K562 (cell line): ENCODE results near the gene LTBP1. TPM values are rescaled to one million over a fixed set of nuclear protein-coding genes. Genes with fewer than 3 reads are reported as not detected.

ENCODE experiments used
- ATAC-seq: fragments of 200-7000 bp; cut with Tn5 transposase; 3 replicates; pipeline ENCODE4 v1.9.1; 2020; ENCODE audit warnings: moderate library complexity
- BruUV-seq: library from RNA; stranded (reverse); fragments of 400-500 nt; replicated peaks from 2 replicates; lab custom pipeline; 2021; lab: Mats Ljungman, UMichigan
- CTCF ChIA-PET: fragments of 300-600 bp; formaldehyde crosslinking; extraction: SDS; loops from one replicate; lab custom pipeline; 2021; ENCODE audit warnings: low intra/inter-chr PET ratio; lab: Yijun Ruan, JAX
- POLR2A ChIA-PET: fragments of 300-600, 350-650 bp; sonication (Branson Sonifier 250); formaldehyde crosslinking; extraction: SDS; loops from one replicate; lab custom pipeline; 2021; ENCODE audit warnings: antibody characterized with exemption, inconsistent platforms; lab: Yijun Ruan, JAX
- DNase-seq, 4 experiments: peaks; one replicate each; pipeline versions ENCODE4 v3.0.0 to v3.0.0-alpha.2; 2011 to 2018; ENCODE audit warnings: low spot score in 3 of 4, mixed read lengths in 3 of 4; ENCODE audit errors: extremely low read depth in 1 of 4
- FAIRE-seq: peaks from 2 replicates; lab custom pipeline; 2011; peaks lifted over from hg19 to GRCh38; lab: Jason Lieb, UNC
- H2AFZ ChIP-seq: 2 replicates; pipeline ENCODE4 v1.6.0; 2011; ENCODE audit warnings: low read depth, low read length, control low read depth, inconsistent platforms
- H3K27ac ChIP-seq: fragments of 200-600 bp; 3 replicates; pipeline ENCODE4 v1.8.0; 2011; ENCODE audit warnings: low read depth, mild to moderate bottlenecking, control low read depth, inconsistent platforms, low read length, moderate library complexity, mixed read lengths; ENCODE audit errors: extremely low read depth
- H3K27me3 ChIP-seq, 2 experiments: fragments of 300-600 bp in 1 of 2; 2 replicates in 1 of 2; 3 replicates in 1 of 2; pipeline versions ENCODE4 v1.6.0 to v1.8.0; 2011; ENCODE audit warnings: inconsistent platforms in 2 of 2, low read length in 2 of 2, mild to moderate bottlenecking in 1 of 2, mixed read lengths in 1 of 2, moderate library complexity in 1 of 2; ENCODE audit not compliant: control insufficient read depth in 2 of 2, insufficient read depth in 2 of 2
- H3K36me3 ChIP-seq: fragments of 300-600 bp; 3 replicates; pipeline ENCODE4 v1.8.0; 2011; ENCODE audit warnings: mild to moderate bottlenecking, low read length, inconsistent platforms; ENCODE audit not compliant: control insufficient read depth, insufficient read depth
- H3K4me1 ChIP-seq, 2 experiments: fragments of 200-600 bp in 1 of 2; replicated peaks in 1 of 2; 2 replicates in 1 of 2; 3 replicates in 1 of 2; pipeline versions ENCODE4 v1.5.1 to v1.8.0; 2011; ENCODE audit warnings: inconsistent platforms in 2 of 2, low read length in 2 of 2, mild to moderate bottlenecking in 1 of 2, mixed read lengths in 1 of 2, moderate library complexity in 1 of 2; ENCODE audit not compliant: control insufficient read depth in 2 of 2, insufficient read depth in 2 of 2
- H3K4me2 ChIP-seq: 2 replicates; pipeline ENCODE4 v1.6.1; 2011; ENCODE audit warnings: low read length, control low read depth, inconsistent platforms, mixed read lengths; ENCODE audit not compliant: insufficient read depth
- H3K4me3 ChIP-seq: fragments of 200-600 bp; sonication (generic), shearing (Covaris generic); 2 replicates; pipeline ENCODE4 v1.5.1; 2016; ENCODE audit warnings: control low read depth, inconsistent platforms
- H3K79me2 ChIP-seq: fragments of 200-600 bp; 3 replicates; pipeline ENCODE4 v1.8.0; 2011; ENCODE audit warnings: low read length, inconsistent platforms; ENCODE audit not compliant: control insufficient read depth, insufficient read depth
- H3K9ac ChIP-seq, 2 experiments: 2 replicates each; pipeline versions ENCODE4 v1.6.0 to v1.6.1; 2011; ENCODE audit warnings: low read depth in 2 of 2, low read length in 2 of 2, control low read depth in 1 of 2, inconsistent platforms in 1 of 2, mild to moderate bottlenecking in 1 of 2, mixed read lengths in 1 of 2; ENCODE audit not compliant: insufficient read depth in 1 of 2
- H3K9me1 ChIP-seq: one replicate; pipeline ENCODE4 v1.6.0; 2011; ENCODE audit warnings: inconsistent platforms, mild to moderate bottlenecking, low read length, moderate library complexity; ENCODE audit not compliant: control insufficient read depth, insufficient read depth
- H3K9me3 ChIP-seq: replicated peaks from 2 replicates; pipeline ENCODE4 v1.5.1; 2011; ENCODE audit warnings: low read depth, low read length, inconsistent platforms; ENCODE audit not compliant: control insufficient read depth, insufficient read depth
- H4K20me1 ChIP-seq: replicated peaks from 2 replicates; pipeline ENCODE4 v1.6.1; 2011; ENCODE audit warnings: low read length, inconsistent platforms, mixed read lengths; ENCODE audit not compliant: control insufficient read depth, insufficient read depth
- BMI1 ChIP-seq: fragments of 150-350 bp; IDR thresholded peaks from 2 replicates; pipeline ENCODE4 v1.6.1; 2014; ENCODE audit warnings: low read length
- CTBP1 ChIP-seq: fragments of 450-650 bp; IDR thresholded peaks from 2 replicates; pipeline ENCODE4 v1.6.1; 2016; ENCODE audit warnings: borderline replicate concordance
- PHB2 ChIP-seq: fragments of 450-650 bp; IDR thresholded peaks from 2 replicates; pipeline ENCODE4 v1.6.1; 2017; ENCODE audit warnings: low read depth
- ZBTB34 ChIP-seq: fragments of 250-450 bp; sonication (Bioruptor Pico); IDR thresholded peaks from 2 replicates; pipeline ENCODE4 v1.8.0; 2021; ENCODE audit warnings: mild to moderate bottlenecking, moderate library complexity
- ZC3H4 ChIP-seq: sonication (generic); formaldehyde crosslinking; IDR thresholded peaks from 2 replicates; pipeline ENCODE4 v1.9.0; 2021; ENCODE audit warnings: missing genetic modification reagents, borderline replicate concordance
- ZNF124 ChIP-seq: sonication (generic); formaldehyde crosslinking; IDR thresholded peaks from 2 replicates; pipeline ENCODE4 v1.8.1; 2022; ENCODE audit warnings: missing genetic modification reagents
- WGBS: fragments of 100-300 bp; shearing (Covaris generic); methylation state at CpG from one replicate; pipeline ENCODE4 v1.1.6; 2016; ENCODE audit warnings: low coverage, mixed read lengths; ENCODE audit not compliant: insufficient coverage; ENCODE audit errors: missing lambda C conversion rate; 5-methylcytosine and 5-hydroxymethylcytosine counted together
- in situ Hi-C: fragments of 300-500 bp; cut with MboI; formaldehyde crosslinking; loops from 4 replicates; pipeline ENCODE4 v1.15.0; 2018; ENCODE audit warnings: inconsistent platforms, mixed read lengths
- intact Hi-C: fragments of 100-400 bp; cut with micrococcal nuclease; formaldehyde crosslinking; loops from 2 replicates; pipeline ENCODE4 v1.14.2; 2022
- polyA plus RNA-seq, 8 experiments: library from polyadenylated mRNA; depleted of rRNA in 4 of 8; stranded (reverse) in 5 of 8; unstranded in 3 of 8; fragments of >200 nt; fragmentation: Nextera tagmentation in 2 of 8; fragmentation: Illumina TruSeq in 1 of 8; extraction: Ambion mirVana in 2 of 8; extraction: Trizol in 1 of 8; gene quantifications; 2 replicates each; pipeline versions ENCODE4 v1.2.1 to v1.2.3, GENCODE V29; 2011 to 2014; ENCODE audit warnings: inconsistent platforms in 1 of 8, missing spikeins in 1 of 8
- total RNA-seq, 7 experiments: library from RNA; depleted of rRNA in 6 of 7; stranded (reverse); fragments of >200 nt in 6 of 7; fragmentation: Illumina TruSeq in 2 of 7; extraction: Trizol in 2 of 7; gene quantifications; 2 replicates each; pipeline versions ENCODE4 v1.2.1 to v1.2.3, GENCODE V29; 2011 to 2021; ENCODE audit warnings: low replicate concordance in 1 of 7

LTBP1 gene
- total and polyA plus RNA-seq, 9 of the 15 experiments (the other 6 are each of a cell fraction or from before 2014, with no cell fraction given), result 3.6 to 16.4 (median 8.5) TPM

GRCh38 chr2:33277002-33277426 is 330.3 kb downstream of the LTBP1 start:
- CTCF ChIA-PET, result no interaction called here
- in situ Hi-C loops, result no loop called here
- peaks cover 0 to 6% of the 10 kb centered on the region in 2 experiments; a peak in 2 of 5 replicates for H3K4me1 ChIP-seq
- H3K4me3 ChIP-seq, result no peak overlapping the region
- ATAC-seq (peak; percentile 43; the same call in 1 of the 3 replicates), FAIRE-seq (no peak), DNase-seq (no peak)
- 0 out of 2 replicates have a peak overlapping the region, but pooled peaks have one; percentile 22 for H2AFZ ChIP-seq
- no peak overlapping the region for H3K9ac ChIP-seq
- BruUV-seq, result no TSS peak
- no peak for TF ChIP-seq BMI1
- no peak for TF ChIP-seq ZBTB34
- TF ChIP-seq CTBP1, result no peak
- no peak for TF ChIP-seq PHB2
- no peak for TF ChIP-seq ZNF124 (CRISPR knock-in tag)
- no peak for TF ChIP-seq ZC3H4
- intact Hi-C loops, result loop anchor here (10.0 kb wide), 1 partner anchor 322 kb away; no protein-coding TSS in a partner anchor
- POLR2A ChIA-PET, result no interaction called here
- no peaks in the 10 kb centered on the region for H3K36me3 ChIP-seq
- 26% methylated on average over 5 of the region's 5 CpGs for WGBS
- H3K27me3 ChIP-seq, result no peaks in the 10 kb centered on the region
- H3K4me2 ChIP-seq, result no peak overlapping the region
- no peaks in the 10 kb centered on the region for H3K9me1 ChIP-seq
- no peak overlapping the region; the same call in 2 of the 3 replicates for H3K27ac ChIP-seq
- H3K79me2 ChIP-seq, result no peaks in the 10 kb centered on the region
- H3K9me3 ChIP-seq, result no peaks in the 10 kb centered on the region
- no peaks in the 10 kb centered on the region for H4K20me1 ChIP-seq
